ENCODE data around the gene MCM9.

- TF ChIP-seq, protein P1, sequence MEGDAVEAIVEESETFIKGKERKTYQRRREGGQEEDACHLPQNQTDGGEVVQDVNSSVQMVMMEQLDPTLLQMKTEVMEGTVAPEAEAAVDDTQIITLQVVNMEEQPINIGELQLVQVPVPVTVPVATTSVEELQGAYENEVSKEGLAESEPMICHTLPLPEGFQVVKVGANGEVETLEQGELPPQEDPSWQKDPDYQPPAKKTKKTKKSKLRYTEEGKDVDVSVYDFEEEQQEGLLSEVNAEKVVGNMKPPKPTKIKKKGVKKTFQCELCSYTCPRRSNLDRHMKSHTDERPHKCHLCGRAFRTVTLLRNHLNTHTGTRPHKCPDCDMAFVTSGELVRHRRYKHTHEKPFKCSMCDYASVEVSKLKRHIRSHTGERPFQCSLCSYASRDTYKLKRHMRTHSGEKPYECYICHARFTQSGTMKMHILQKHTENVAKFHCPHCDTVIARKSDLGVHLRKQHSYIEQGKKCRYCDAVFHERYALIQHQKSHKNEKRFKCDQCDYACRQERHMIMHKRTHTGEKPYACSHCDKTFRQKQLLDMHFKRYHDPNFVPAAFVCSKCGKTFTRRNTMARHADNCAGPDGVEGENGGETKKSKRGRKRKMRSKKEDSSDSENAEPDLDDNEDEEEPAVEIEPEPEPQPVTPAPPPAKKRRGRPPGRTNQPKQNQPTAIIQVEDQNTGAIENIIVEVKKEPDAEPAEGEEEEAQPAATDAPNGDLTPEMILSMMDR (IDR thresholded peaks at IDR 0.05): no peak
- no peak for TF ChIP-seq POLR2AphosphoS5 (IDR thresholded peaks at IDR 0.05)
Measured at GRCh38 chr6:118784641-118785164, 150.3 kb downstream of the MCM9 start.
